ENCODE results near the gene DIPK1B.

Gene DIPK1B

DNA sequence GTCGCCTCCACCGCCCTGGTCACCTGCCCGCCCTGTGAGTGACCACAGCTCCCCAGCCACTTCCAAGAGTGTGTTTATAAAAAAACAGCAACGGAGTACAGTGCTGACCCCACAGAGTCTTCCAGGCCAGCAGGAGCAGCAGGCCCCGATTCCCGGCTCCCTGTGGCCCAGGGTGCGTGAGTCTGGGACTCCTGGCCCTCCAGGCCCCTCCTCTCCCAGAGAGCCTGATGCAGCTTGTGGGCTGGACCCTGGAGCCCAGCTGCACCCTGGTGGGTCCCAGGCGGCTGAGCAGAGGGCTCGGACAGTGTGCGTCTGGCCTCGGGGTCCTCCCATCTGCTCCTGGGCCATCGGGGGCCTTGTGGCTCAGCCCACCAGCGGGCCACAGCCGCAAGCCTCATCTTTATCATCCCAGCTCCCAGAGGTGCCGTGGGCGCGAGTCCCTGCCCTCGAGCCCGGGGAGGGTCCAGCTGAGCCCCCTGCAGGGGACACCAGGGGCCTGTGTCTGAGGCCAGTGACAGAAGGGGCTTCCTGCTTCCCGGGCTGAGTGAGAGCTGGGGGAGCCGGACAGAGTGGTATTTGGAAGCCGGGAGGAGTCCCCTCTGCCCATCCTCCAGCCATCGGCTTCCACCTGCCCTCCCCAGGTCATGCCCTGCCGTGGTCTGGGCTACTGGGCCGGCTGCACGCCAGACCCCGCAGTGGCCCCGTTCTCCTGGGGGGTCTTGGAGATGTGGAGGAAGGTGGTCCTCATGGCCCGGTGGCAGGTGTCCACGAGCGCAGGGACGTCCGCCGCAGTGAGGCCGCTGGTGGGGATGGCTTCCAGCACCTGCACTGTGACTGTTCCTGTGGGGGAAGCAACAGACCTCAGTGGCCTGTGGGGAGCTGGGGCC is 39.0 kb upstream of the DIPK1B start:
- no peak for DNase-seq (ENCODE audit: low spot score)

DNA sequence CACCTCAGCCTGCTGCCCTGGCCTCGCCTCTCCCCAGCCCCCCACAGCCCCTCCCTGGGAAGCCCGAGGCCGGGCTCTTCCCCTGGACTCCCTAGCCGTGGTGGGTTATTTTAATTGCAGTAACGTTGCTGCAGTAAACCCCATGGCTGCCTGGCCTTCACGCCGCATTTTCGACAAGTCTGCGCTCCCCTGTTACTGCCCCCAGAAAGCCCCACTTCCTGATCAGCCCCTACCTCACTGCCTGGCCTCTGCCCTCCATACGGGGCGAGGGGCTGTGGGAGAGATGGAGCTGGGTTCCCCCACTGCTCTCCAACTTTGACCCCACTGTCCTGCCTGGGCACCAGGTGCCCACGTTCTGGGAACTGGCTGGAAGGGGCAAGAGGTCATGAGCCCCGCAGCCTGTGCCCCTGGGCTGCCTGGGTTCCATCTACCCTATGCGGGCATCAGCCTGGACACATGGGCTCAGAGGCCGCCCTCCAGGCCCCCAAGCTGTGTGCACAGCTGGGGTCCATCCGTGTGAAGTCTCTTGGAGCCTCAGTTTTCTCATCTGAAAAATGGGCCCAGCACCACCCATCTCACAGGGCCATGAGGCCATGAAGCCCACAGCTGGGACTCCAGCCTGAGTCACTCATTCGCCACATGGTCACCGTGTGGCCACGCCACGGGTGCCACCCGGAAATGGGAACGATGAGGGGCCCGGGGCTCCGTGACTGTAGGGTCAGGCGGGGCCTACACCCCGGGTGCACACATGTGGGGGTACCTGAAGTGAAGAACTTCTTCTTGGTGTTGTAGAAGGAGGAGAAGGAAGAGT is 38.2 kb upstream of the DIPK1B start:
- no peak for DNase-seq (ENCODE audit: low spot score)

DNA sequence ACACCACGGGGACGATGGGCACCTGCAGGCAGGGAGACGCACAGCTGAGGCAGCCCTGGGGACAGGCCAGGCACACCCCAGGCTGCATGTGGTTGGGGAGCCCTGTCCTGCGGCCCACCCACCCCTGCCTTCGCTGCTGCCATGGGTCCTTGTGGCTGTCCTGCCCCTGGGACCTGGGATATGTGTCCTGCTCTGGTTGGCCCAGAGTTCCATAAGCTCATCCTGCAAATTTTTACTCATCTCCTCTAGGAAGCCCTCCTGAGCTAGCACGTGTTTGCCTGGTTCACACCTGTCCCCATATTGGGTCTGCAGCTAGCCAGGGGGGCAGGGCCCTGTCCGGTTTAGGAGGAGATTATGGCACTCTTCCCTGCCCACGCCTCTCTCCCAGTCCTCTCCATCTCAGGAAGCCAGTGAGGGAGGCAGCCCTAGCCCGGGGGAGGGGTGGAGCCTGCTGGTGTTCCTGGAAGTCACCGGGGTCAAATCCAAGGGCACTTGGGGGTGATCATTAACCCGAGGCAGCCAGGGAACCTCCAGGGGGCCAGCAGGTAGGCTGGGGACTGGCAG is 37.5 kb upstream of the DIPK1B start:
- DNase-seq (ENCODE audit: low spot score) = peak; percentile 68

DNA sequence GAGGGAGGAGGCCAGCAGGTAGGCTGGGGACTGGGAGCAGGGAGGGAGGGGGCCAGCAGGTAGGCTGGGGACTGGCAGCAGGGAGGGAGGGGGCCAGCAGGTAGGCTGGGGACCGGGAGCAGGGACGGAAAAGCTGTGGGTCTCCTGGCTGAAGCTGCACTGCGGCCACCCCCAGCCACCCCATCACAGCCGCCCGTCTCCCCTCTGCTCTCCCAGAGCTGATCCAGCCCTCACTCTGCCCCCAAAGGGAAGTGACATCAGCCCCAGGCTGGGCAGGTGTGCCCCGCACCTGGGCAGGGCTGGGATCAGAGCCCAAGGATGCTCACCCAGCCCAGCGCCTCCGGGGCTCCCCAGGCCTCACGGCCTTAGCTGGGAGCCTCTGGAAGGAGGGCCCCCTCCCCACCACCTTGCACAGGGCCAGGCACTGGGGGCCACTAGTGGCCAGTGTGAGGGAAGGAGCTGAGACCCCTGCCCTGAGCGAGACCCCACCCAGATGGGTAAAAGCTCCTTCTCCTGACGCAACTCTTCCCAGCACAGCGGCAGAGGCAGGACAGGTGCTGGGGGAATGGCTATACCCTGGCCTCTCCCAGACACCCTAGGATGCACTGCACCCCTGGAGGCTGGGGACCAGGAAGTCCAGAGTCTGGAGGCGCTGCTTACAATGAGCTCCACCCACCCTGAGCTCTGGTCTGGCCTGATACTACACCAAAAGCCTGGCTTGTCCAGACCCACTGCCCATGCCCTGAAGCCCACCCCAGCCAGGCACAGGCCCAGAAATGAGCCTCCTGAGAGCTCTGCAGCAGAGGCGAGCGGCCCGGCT is 36.7 kb upstream of the DIPK1B start:
- DNase-seq (ENCODE audit: low spot score) = no peak

DNA sequence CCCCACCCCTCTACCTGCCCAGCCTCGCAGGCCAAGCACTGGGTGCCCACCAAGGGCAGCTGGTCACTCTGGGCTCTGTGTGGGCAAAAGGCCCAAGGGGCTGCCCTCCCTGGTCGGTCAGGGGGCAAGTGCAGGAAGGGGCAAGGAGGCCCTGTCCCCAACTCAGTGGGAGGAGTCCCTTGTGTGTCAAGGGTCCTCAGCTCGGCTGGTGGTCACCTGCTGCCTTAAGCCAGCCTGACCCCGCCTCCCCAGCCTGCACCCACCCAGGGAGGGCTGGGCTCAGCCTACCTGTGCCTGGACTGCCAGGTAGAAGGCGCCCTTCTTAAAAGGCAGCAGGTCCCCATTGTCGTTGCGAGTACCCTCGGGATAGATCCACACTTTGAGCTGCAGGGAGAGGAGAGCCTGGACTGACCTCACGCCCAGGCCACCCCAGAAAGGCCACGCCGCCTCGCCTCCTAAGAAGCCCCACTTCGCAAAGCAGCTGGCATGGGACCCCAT is 36.0 kb upstream of the DIPK1B start:
- DNase-seq (ENCODE audit: low spot score) = no peak

DNA sequence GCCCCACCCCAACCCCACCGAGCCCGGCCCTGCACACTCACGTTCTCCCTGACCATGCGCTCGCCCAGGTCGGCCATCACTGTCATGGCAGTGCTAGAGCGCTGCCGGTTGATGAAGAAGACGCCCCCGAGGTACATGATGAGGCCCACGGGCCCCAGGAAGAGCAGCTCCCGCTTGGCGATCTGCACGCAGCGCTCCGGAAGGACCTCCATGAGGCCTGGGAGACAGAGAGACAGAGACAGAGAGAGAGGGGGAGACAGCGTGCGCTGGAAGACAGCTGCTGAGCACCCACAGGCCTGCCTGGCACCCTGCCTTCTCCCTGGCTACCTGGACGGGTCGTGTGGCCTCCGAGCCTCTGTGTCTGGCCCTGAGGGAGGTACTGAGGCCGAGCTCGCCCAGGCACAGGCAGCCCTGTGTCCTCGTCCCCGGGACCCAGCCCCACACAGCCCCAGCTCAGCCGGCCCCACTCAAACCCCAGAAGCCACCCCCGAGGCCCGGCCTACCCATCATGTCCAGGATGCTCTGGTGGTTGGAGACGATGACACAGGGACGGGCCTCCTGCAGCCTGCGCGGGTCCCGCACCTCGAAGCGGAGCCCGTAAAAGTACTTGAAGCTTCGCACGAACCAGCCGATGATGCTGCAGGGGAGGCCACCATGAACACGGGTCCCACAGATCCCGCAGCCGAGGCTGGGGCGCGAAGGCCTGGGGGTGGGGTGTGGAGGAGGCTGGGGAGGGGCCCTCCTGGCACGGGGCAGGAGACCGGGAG is 35.3 kb upstream of the DIPK1B start:
- DNase-seq (ENCODE audit: low spot score) = no peak

DNA sequence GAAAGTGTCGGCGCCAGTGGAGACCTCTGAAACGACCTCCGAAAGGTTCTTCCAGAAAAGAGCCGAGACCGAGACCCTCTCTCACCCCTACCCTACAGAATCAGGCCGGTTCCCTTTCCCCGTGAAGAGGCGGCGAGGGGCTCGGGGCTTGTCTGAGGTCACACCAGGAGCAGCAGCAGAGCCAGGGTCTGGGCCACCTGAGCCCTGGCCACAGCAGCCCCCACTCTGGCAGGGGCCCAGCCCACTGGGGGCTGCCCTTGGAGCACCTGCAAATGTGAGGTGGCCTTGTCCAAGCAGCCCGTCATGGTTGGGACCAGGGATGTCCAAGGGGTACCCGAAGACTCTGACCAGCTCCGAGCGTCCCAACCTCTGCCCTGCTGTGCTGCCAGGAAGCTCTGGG is 34.3 kb upstream of the DIPK1B start:
- no peak for DNase-seq (ENCODE audit: low spot score)

DNA sequence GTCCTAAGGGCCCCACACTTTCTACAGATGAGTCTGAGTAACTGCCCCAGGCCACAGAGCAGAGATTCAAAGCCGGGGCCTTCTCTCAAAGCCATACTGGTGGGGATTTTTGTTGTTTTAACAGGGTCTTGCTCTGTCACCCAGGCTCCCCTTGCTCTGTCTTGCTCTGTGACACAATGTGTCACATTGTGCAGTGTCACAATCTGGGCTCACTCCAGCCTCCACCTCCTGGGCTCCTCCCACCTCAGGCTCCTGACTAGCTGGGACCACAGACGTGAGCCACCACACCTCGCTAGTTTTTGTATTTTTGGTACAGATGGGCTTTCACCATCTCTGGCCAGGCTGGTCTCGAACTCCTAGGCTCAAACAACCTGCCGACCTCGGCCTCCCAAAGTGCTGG is 33.7 kb upstream of the DIPK1B start:
- no peak for DNase-seq (ENCODE audit: low spot score)

DNA sequence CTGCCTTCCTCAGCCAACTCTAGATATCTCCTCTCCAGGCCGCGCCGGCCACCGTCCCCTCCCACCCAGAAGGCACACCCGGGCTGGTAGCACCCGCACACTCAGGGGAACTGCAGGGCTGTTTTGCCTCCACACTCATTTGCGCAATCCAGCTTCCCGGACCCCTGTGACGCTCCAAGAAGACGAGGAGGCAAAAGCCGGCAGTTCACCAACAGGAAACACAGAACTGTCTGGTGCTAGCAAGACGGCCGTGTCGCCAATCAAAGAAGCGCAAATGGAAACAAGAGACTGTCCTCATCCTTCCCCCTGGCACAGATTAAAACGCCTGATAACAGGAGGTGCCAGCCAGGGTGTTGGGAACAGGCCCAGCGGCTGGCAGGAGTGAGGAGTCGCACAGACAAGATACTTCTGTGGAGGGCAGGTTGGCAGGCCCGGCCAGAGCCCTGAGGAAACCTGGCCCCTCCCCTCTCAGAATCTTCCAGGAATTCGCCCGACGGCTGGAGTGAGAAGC is 32.9 kb upstream of the DIPK1B start:
- no peak for DNase-seq (ENCODE audit: low spot score)

DNA sequence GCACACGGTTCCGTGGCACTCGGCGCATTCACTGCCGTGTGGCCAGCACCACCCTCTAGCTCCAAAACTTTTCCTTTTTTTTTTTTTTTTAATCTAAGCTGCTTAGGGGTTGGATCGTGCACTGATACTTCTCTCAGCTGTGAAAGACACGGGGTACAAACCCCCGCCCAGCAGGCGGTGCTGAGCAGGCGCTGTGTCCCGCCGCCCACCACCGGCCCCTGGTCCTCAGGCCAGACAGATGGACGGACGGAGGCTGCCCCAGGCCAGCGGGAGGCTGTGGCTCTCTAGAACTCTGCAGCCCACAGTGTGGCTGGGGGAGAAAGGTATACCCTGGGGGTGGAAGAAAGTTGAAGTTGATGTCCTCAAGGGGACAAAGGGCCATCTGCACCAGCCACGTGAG is 31.3 kb upstream of the DIPK1B start:
- no peak for DNase-seq (ENCODE audit: low spot score)

DNA sequence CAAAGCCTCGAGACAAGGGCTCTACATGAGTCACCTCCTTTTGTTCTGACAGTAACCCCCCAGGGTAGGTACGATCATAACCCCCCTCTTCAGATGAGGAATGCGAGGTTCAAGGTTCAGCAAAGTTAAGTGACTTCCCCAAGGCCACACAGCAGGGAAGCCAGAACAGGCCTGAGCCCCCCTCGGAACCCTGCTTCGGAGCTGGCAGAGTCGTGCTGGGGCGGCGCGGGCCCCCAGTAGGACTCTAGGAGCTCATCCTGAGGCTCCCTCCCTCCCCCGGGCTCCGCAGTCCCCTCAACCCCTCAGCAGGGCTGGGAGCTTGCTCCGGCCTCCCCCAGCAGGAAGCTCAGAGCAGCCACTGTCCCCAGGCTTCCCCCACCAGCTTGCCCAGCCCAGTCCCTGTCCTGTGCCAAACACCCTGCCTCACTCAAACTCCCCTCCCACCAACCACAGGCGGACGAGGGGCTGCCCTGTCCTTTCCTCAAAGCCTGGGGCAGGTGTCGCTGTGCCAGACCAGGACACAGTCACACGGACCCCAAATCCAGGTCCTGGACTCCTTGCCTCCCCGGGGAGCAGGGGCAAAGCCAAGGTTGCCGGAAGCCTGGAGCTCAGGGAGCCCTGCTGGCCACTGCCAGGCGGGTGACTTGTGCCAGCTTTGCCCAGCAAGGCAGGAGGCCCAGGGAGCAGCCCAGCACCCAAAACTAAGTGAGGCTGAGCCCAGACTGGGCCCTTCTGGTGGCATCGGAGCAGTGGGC is 30.2 kb upstream of the DIPK1B start:
- no peak for DNase-seq (ENCODE audit: low spot score)

DNA sequence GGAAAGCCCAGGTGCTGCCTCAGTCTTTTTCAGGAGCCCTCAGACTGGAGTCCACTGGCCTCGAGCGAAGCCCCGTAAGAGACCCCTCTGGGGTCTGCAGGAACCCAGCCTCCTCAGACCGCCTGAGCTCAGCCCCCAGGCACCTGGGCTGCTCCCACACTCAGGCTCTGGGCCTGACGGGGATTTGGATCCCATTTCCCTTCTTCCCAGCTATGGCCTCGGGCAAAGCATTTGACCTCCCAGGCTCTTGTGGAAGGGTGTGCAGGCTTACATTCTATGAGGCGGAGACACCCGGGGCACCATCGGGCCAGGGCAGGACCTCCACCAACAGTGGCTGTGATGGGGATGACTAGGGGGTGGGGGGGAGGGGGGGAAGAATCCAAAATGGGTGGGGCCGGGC is 29.7 kb upstream of the DIPK1B start:
- DNase-seq (ENCODE audit: low spot score) = no peak

DNA sequence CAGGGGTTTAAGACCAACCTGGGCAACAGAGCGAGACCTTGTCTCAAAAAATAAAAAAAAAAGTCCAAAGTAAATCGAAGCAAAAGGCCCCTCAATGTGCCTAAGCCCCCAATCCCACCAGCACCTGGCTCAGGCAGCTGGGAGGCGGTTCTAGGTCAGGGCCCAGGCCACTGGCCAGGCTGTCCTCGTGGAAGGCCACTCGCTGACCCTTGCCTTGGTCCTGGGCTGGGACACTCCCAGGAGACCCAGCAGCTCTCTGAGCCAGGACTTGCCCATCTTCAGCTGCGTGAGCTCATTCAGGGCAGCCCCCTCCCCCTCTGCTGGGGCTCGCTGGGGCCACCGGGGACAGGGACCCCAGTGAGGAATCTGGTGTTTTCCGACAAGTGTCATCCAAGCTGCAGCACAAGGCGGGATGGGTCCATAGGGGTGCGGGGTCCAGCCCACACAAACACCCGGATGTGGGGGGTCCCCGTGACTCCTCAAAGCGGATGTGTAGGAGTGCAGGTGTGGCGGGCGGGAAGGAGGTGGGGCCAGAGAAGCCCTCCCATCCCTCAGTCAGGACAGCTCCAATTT is 29.1 kb upstream of the DIPK1B start:
- DNase-seq (ENCODE audit: low spot score) = no peak

DNA sequence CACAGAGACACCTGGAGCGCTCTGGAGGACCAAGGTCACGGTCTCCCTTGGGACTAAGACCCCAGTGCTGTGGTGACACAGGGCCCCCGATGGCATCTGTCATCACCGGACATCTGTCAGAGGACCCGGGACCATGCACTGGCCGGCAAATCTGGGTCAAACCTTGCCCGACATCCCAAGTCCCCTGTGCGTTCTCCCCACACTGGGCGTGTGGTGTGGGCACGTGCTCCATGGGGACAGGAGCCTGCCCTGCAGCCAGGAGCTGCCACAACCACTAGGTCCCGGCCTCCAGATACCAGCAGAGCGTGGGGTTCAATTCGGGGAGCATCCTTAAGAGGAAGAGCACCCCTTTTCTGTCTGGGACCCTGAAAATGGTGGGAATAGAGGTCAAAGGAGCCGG is 28.6 kb upstream of the DIPK1B start:
- no peak for DNase-seq (ENCODE audit: low spot score)

DNA sequence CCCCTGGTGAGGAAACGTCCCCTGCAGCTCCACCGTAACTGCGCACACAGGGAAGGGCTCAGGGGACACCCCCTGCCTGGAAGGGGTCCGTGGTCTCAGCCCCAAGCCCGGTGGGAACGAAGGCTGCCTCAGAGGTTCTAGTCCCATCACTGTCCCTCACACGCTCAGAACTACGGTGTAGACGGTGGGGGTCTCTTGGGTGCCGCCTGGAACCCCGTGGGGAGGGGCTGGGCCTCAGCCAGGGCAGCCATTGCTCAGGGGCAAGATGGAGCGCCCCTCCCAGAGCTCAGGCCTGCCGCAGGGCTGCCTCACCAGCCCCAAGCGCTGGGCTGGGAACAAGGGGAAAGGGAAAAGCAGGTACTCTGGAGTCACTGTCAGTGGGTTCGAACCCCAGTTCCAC is 28.0 kb upstream of the DIPK1B start:
- DNase-seq (ENCODE audit: low spot score) = no peak

DNA sequence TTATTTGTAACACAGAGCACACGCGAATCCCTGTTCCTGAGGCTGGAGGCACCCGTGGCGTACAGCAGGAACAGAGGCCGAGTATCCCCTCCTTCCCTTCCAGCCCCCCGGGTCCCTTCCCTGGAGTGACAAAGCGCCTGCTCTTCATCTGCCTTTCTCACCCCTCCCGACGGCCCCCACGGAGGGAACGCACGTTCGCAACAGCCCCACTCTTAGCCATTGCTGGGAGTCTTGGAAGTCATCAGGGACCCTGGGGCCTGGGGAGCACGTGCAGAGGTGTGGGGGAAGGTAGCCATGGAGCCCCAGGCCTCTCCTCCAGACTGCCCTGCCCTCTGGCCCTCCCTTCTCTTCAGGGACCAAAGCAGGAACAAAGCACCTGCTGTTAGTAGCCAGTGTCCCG is 27.6 kb upstream of the DIPK1B start:
- no peak for DNase-seq (ENCODE audit: low spot score)

DNA sequence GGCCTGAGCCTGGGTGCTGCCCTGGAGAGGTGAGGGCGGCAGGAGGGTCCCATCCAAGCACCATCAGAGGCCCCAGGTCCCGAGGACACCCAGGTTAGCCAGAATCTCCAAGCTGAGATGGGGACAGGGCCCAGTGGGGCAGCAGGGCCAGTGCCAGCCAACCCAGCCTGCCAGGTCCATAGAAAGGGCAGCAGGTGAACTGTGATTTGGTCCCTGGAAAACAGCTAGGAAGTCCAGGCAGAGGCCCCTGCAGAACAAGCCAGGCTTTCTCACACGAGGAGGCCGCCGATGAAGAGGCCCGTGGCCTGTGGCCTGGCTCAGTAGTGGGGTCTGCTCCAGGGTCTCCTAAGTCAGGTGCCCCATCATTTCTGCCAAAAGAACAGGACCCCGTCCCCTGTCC is 27.2 kb upstream of the DIPK1B start:
- no peak for DNase-seq (ENCODE audit: low spot score)

DNA sequence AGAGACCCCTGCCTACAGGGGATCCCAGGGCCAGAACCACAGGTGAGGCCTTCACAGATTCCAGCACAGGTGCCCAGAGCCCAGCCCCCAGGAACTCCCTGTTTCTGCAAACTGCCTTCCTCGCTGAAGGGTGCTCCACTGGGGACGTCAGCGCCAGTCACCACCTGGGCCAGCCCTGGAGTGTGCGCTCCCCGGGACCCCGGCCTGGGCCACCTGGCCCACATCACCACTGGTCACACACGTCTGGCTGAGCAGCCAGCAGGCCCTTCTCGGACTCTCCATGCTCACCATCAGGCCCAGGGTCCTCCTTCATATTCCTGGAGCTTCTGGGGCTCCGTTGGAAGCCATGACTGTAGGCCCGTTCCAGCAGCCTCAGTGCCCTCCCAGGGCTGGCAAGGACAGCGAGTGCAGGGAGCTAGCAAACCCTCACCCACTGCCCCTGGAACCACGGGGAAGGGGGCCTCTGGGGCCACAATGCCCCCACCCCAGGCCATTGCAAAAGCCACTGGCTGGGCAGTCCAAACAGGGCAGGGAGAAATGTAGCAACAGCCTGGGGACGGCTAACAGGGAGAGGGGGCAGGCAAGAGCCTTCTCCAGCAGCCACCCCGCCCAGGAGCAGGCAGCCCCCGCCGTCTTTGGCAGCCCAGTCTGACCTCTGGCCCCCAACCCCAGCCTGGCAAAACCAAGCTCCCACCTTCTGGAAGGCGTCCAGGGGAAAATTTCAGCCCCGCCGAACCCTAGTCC is 26.4 kb upstream of the DIPK1B start:
- DNase-seq (ENCODE audit: low spot score) = no peak

DNA sequence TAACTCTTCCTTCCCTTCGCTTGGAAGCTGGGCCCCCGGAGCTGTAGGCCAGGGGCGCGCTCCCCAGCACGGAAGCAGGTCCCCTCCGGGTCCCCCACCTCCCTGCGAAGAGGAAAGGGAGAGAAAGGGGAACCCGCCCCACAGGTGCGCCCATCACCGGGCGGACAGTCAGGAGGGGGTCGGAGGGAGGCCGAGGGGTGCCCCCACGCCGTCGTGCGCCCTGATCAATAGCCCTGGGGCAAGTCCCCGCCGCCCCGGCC is 25.9 kb upstream of the DIPK1B start:
- DNase-seq (ENCODE audit: low spot score) = no peak

Measured in iPS-NIHi11 (cell line).